Measurements from ENCODE around the gene TGM3. TPM values are rescaled to one million over a fixed set of nuclear protein-coding genes. Genes with fewer than 3 reads are reported as not detected.

TGM3 gene
- total RNA-seq, 6 experiments from 2014 or later: 0.09 to 0.15 TPM; not detected in 4

DNA sequence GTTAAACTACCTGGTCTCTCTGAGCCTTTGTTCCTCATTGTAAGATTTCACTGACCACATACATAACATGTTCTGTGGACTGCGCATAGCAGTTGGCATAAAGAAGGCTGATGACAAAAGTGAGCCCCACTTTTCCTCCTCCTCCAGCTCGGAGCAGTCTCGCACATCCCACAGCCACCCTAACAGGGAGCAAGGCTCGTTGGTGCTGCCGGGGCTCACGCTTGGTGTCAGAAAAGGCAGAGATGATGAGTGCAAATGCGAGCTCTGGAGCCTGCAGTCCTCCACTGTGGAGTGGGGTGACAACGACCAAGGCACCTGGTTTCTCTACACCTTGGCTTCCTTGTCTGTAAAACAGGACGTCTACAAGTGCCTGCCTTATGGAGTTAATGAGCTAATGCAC lies 9.7 kb downstream of the TGM3 start:
- Mint-ChIP-seq H3K27ac (no peak overlapping the region), H3K9me3 (no peaks in the 10 kb centered on the region), H3K36me3 (ENCODE audit: low read depth) (no peaks in the 10 kb centered on the region), H3K4me3 (no peak overlapping the region), H3K27me3 (ENCODE audit: insufficient read depth) (peaks cover 1% of the 10 kb centered on the region; the same call in 1 of the 2 replicates), H3K4me1 (ENCODE audit: low read depth) (peaks cover 15% of the 10 kb centered on the region)
- no peak for DNase-seq
- TF ChIP-seq, protein P1, sequence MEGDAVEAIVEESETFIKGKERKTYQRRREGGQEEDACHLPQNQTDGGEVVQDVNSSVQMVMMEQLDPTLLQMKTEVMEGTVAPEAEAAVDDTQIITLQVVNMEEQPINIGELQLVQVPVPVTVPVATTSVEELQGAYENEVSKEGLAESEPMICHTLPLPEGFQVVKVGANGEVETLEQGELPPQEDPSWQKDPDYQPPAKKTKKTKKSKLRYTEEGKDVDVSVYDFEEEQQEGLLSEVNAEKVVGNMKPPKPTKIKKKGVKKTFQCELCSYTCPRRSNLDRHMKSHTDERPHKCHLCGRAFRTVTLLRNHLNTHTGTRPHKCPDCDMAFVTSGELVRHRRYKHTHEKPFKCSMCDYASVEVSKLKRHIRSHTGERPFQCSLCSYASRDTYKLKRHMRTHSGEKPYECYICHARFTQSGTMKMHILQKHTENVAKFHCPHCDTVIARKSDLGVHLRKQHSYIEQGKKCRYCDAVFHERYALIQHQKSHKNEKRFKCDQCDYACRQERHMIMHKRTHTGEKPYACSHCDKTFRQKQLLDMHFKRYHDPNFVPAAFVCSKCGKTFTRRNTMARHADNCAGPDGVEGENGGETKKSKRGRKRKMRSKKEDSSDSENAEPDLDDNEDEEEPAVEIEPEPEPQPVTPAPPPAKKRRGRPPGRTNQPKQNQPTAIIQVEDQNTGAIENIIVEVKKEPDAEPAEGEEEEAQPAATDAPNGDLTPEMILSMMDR (IDR thresholded peaks at IDR 0.05): no peak

DNA sequence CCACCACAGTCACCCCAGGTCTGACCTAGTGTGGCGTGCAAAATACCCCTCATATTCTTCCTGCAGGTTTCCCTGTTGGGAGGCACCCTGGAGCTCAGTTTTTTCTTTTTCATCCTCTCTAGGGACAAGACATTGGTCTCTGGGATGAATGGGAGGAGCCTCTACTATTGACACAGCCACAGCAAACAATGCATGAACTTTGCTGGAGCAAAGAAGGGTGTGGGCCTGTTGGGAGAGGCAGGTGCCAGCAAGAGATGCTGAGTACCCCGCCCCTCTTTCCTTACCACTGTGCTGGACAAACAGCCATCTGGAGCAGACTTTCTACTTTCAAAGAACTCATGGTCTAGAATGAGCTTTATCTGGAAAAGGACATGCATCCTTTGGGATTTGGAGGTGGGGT lies 10.1 kb downstream of the TGM3 start:
- Mint-ChIP-seq H3K9me3 (no peaks in the 10 kb centered on the region), H3K36me3 (ENCODE audit: low read depth) (no peaks in the 10 kb centered on the region), H3K27ac (no peak overlapping the region), H3K27me3 (ENCODE audit: insufficient read depth) (peaks cover 1% of the 10 kb centered on the region; the same call in 1 of the 2 replicates), H3K4me1 (ENCODE audit: low read depth) (peaks cover 13% of the 10 kb centered on the region), H3K4me3 (no peak overlapping the region)
- no peak for DNase-seq
- TF ChIP-seq, protein P1 (IDR thresholded peaks at IDR 0.05): no peak

DNA sequence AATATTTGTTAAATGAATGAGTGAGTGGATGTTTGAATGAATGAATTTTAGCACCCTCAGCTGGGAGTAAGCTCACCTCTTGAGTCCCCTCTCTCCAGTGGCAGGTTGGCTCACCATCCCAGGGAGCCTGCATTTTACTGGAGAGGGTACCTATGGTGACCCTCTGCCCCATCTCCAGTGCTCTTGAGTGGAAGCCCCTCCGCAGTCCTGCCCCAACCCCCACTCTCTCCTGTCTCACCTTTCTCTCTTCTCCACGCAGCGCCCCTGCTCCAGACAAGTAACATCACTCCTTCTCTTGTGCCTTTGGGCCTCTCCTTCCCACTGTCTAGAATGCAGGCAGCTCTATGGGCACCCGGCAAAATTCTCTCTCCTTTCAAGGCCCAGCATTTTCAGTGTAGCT lies 11.3 kb downstream of the TGM3 start:
- no peak for DNase-seq
- H3K9me3 Mint-ChIP-seq: no peaks in the 10 kb centered on the region
- H3K27me3 Mint-ChIP-seq (ENCODE audit: insufficient read depth): peaks cover 1% of the 10 kb centered on the region; the same call in 1 of the 2 replicates
- H3K4me3 Mint-ChIP-seq: no peak overlapping the region
- peaks cover 18% of the 10 kb centered on the region for H3K4me1 Mint-ChIP-seq (ENCODE audit: low read depth)
- H3K27ac Mint-ChIP-seq: no peak overlapping the region
- TF ChIP-seq, protein P1 (IDR thresholded peaks at IDR 0.05): no peak
- 0 out of 2 replicates have a peak, but pooled peaks cover 5% of the 10 kb centered on the region for H3K36me3 Mint-ChIP-seq (ENCODE audit: low read depth)

DNA sequence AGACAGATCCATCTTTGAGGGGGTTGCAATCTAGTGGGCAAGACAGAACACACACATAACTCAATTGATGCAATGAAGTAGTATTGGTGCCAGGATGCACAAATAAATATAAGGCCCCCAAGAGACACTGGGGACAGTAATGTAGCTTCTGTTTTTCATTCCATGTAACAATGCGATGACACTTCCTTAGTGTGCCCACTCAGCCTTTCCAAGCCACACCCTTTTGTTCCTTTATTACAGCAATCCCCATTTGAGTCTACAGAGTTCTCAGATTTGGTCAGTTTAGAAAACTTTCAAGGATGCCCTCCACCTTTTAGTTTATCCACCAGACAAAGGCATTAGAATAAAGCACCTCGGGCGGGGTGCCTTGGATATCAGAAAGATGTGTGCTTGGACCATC lies 15.5 kb downstream of the TGM3 start:
- H3K9me3 Mint-ChIP-seq: no peaks in the 10 kb centered on the region
- peaks cover 9% of the 10 kb centered on the region; the same call in 1 of the 2 replicates for H3K36me3 Mint-ChIP-seq (ENCODE audit: low read depth)

GRCh38 chr20:2312876-2313275 lies 17.1 kb downstream of the TGM3 start:
- H3K4me3 Mint-ChIP-seq: peak overlapping the region; percentile 71; the same call in 1 of the 2 replicates
- no peaks in the 10 kb centered on the region for H3K9me3 Mint-ChIP-seq
- peaks cover 9% of the 10 kb centered on the region; the same call in 1 of the 2 replicates for H3K36me3 Mint-ChIP-seq (ENCODE audit: low read depth)
- peaks cover 2% of the 10 kb centered on the region; the same call in 1 of the 2 replicates for H3K27me3 Mint-ChIP-seq (ENCODE audit: insufficient read depth)
- DNase-seq: peak; percentile 85
- peak overlapping the region; percentile 99 for H3K27ac Mint-ChIP-seq
- TF ChIP-seq, protein P1 (IDR thresholded peaks at IDR 0.05): no peak
- peaks cover 59% of the 10 kb centered on the region for H3K4me1 Mint-ChIP-seq (ENCODE audit: low read depth)

More for the DNA sequence above, 15.5 kb downstream of the TGM3 start:
- Mint-ChIP-seq H3K27ac (peak overlapping the region; percentile 99), H3K4me1 (ENCODE audit: low read depth) (peaks cover 52% of the 10 kb centered on the region), H3K4me3 (peak overlapping the region; percentile 13), H3K27me3 (ENCODE audit: insufficient read depth) (peaks cover 2% of the 10 kb centered on the region; the same call in 1 of the 2 replicates)
- no peak for DNase-seq
- TF ChIP-seq, protein P1 (IDR thresholded peaks at IDR 0.05): no peak

Measured in HFFc6 (cell line).